ENCODE results near the gene RNLS.
A peak's percentile ranks its signal among the peaks of the same experiment; 100 is the strongest.
"Not testable (repeated sequence)": the region's sequence is repeated elsewhere in the genome, so short reads cannot be mapped to it uniquely, and the experiment has no call there.

Gene RNLS

GRCh38 chr10:88332503-88333247, 250.4 kb downstream of the RNLS start:
- DNase-seq, result no peak

- DNase-seq, result no peak
Measured at GRCh38 chr10:88330174-88330573, 252.9 kb downstream of the RNLS start.

GRCh38 chr10:88322324-88323063, 260.6 kb downstream of the RNLS start:
- no peak for DNase-seq

- DNase-seq, result no peak
Measured at GRCh38 chr10:88319960-88320517, 263.1 kb downstream of the RNLS start.

GRCh38 chr10:88318803-88319202, 264.3 kb downstream of the RNLS start:
- DNase-seq, result no peak

GRCh38 chr10:88317099-88317498, 266.0 kb downstream of the RNLS start:
- DNase-seq, result no peak

GRCh38 chr10:88316292-88316861, 266.7 kb downstream of the RNLS start:
- no peak for DNase-seq

- DNase-seq, result no peak
Measured at GRCh38 chr10:88315755-88316154, 267.4 kb downstream of the RNLS start.

GRCh38 chr10:88314362-88314761, 268.8 kb downstream of the RNLS start:
- DNase-seq, result no peak

- DNase-seq, result no peak
Measured at GRCh38 chr10:88313878-88314277, 269.2 kb downstream of the RNLS start.

GRCh38 chr10:88312855-88313254, 270.3 kb downstream of the RNLS start:
- no peak for DNase-seq

GRCh38 chr10:88311264-88311663, 271.9 kb downstream of the RNLS start:
- no peak for DNase-seq

- no peak for DNase-seq
Measured at GRCh38 chr10:88309365-88309764, 273.8 kb downstream of the RNLS start.

GRCh38 chr10:88308361-88308760, 274.8 kb downstream of the RNLS start:
- DNase-seq, result not testable (repeated sequence)

GRCh38 chr10:88299787-88300186, 283.3 kb downstream of the RNLS start:
- no peak for DNase-seq

GRCh38 chr10:88297103-88297502, 286.0 kb downstream of the RNLS start:
- DNase-seq, result no peak

- DNase-seq, result no peak
Measured at GRCh38 chr10:88293651-88294230, 289.4 kb downstream of the RNLS start.

GRCh38 chr10:88293073-88293472, 290.0 kb downstream of the RNLS start:
- no peak for DNase-seq

GRCh38 chr10:88292185-88292514, 291.0 kb downstream of the RNLS start:
- DNase-seq, result no peak

GRCh38 chr10:88291289-88292184, 291.6 kb downstream of the RNLS start:
- DNase-seq, result no peak

GRCh38 chr10:88289342-88289741, 293.8 kb downstream of the RNLS start:
- no peak for DNase-seq

GRCh38 chr10:88288320-88289059, 294.6 kb downstream of the RNLS start:
- peak; percentile 48 for DNase-seq

Measured in left hindlimb (tissue), 1 donor.